ENCODE results near the gene KHDRBS1. TPM values are rescaled to one million over a fixed set of nuclear protein-coding genes. Genes with fewer than 3 reads are reported as not detected.
"Not testable (repeated sequence)": the region's sequence is repeated elsewhere in the genome, so short reads cannot be mapped to it uniquely, and the experiment has no call there.

The KHDRBS1 gene
- total RNA-seq, 1 experiment from 2014 or later: 90.4 TPM

GRCh38 chr1:32012709-32013385, 821 bp upstream of the KHDRBS1 start:
- no peak for DNase-seq (ENCODE audit: low spot score)

GRCh38 chr1:32014199-32014947, 705 bp downstream of the KHDRBS1 start:
- DNase-seq (ENCODE audit: low spot score): peak; percentile 63

GRCh38 chr1:32014948-32015273, 1.2 kb downstream of the KHDRBS1 start:
- DNase-seq (ENCODE audit: low spot score): peak; percentile 30

- no peak for DNase-seq (ENCODE audit: low spot score)
Observed at GRCh38 chr1:32020339-32020738, 6.7 kb downstream of the KHDRBS1 start.

- not testable (repeated sequence) for DNase-seq (ENCODE audit: low spot score)
Observed at GRCh38 chr1:32021574-32022018, 7.9 kb downstream of the KHDRBS1 start.

- no peak for DNase-seq (ENCODE audit: low spot score)
Observed at GRCh38 chr1:32023351-32023750, 9.7 kb downstream of the KHDRBS1 start.

GRCh38 chr1:32025515-32025914, 11.8 kb downstream of the KHDRBS1 start:
- DNase-seq (ENCODE audit: low spot score): no peak

GRCh38 chr1:32028746-32029145, 15.1 kb downstream of the KHDRBS1 start:
- DNase-seq (ENCODE audit: low spot score): no peak

GRCh38 chr1:32031578-32032274, 18.1 kb downstream of the KHDRBS1 start:
- DNase-seq (ENCODE audit: low spot score): no peak

GRCh38 chr1:32032275-32032615, 18.6 kb downstream of the KHDRBS1 start:
- no peak for DNase-seq (ENCODE audit: low spot score)

GRCh38 chr1:32035119-32035518, 21.5 kb downstream of the KHDRBS1 start:
- DNase-seq (ENCODE audit: low spot score): no peak

- no peak for DNase-seq (ENCODE audit: low spot score)
Observed at GRCh38 chr1:32040711-32041110, 27.0 kb downstream of the KHDRBS1 start.

- no peak for DNase-seq (ENCODE audit: low spot score)
Observed at GRCh38 chr1:32042330-32042729, 28.7 kb downstream of the KHDRBS1 start.

GRCh38 chr1:32044234-32044633, 30.6 kb downstream of the KHDRBS1 start:
- no peak for DNase-seq (ENCODE audit: low spot score)

GRCh38 chr1:32045772-32046171, 32.1 kb downstream of the KHDRBS1 start:
- DNase-seq (ENCODE audit: low spot score): no peak

GRCh38 chr1:32047701-32048100, 34.0 kb downstream of the KHDRBS1 start:
- DNase-seq (ENCODE audit: low spot score): no peak

- no peak for DNase-seq (ENCODE audit: low spot score)
Observed at GRCh38 chr1:32048440-32048839, 34.8 kb downstream of the KHDRBS1 start.

GRCh38 chr1:32051706-32052105, 38.0 kb downstream of the KHDRBS1 start:
- DNase-seq (ENCODE audit: low spot score): no peak

- no peak for DNase-seq (ENCODE audit: low spot score)
Observed at GRCh38 chr1:32052887-32053286, 39.2 kb downstream of the KHDRBS1 start.

GRCh38 chr1:32055416-32055815, 41.7 kb downstream of the KHDRBS1 start:
- no peak for DNase-seq (ENCODE audit: low spot score)

- no peak for DNase-seq (ENCODE audit: low spot score)
Observed at GRCh38 chr1:32056598-32056997, 42.9 kb downstream of the KHDRBS1 start.

GRCh38 chr1:32060914-32061313, 47.2 kb downstream of the KHDRBS1 start:
- DNase-seq (ENCODE audit: low spot score): no peak

GRCh38 chr1:32062867-32063230, 49.2 kb downstream of the KHDRBS1 start:
- DNase-seq (ENCODE audit: low spot score): no peak

Measured in HT-29 (cell line).